HUDEP-2 (cell line): ENCODE results near the gene SLC52A3.
"Not testable (repeated sequence)": the region's sequence is repeated elsewhere in the genome, so short reads cannot be mapped to it uniquely, and the experiment has no call there.

Experiments used
- DNase-seq, 76 experiments: peaks; one replicate each; lab custom pipeline; 2025; ENCODE audit not compliant: unreplicated experiment in 76 of 76; lab: John Stamatoyannopoulos, UW

The SLC52A3 gene

GRCh38 chr20:768426-768978 is at the start of gene SLC52A3:
TSS of gene SLC52A3 (minus strand) at chr20:768500. CDS start at chr20:765774, 2,726 bp downstream.
- DNase-seq, result peak in 10 of 76 experiments; percentile 1 to 46 (median 16)

- peak in 47 of 76 experiments; percentile 10 to 65 (median 32) for DNase-seq
Observed at GRCh38 chr20:815914-816606, 47.8 kb upstream of the SLC52A3 start.

- DNase-seq, result no peak
Observed at GRCh38 chr20:815226-815625, 46.9 kb upstream of the SLC52A3 start.

- no peak for DNase-seq
Observed at GRCh38 chr20:813390-813789, 45.1 kb upstream of the SLC52A3 start.

GRCh38 chr20:812435-812814 is 44.1 kb upstream of the SLC52A3 start:
- not testable (repeated sequence) for DNase-seq

- DNase-seq, result not testable (repeated sequence)
Observed at GRCh38 chr20:811776-812434, 43.6 kb upstream of the SLC52A3 start.

- DNase-seq, result peak in 2 of 76 experiments; percentile 4 to 11
Observed at GRCh38 chr20:805713-806112, 37.4 kb upstream of the SLC52A3 start.

GRCh38 chr20:801678-802077 is 33.4 kb upstream of the SLC52A3 start:
- no peak for DNase-seq

- DNase-seq, result not testable (repeated sequence)
Observed at GRCh38 chr20:800026-800425, 31.7 kb upstream of the SLC52A3 start.

- not testable (repeated sequence) for DNase-seq
Observed at GRCh38 chr20:798746-799145, 30.4 kb upstream of the SLC52A3 start.

- DNase-seq, result no peak
Observed at GRCh38 chr20:796921-797320, 28.6 kb upstream of the SLC52A3 start.

GRCh38 chr20:792248-792647 is 23.9 kb upstream of the SLC52A3 start:
- no peak for DNase-seq

- DNase-seq, result no peak
Observed at GRCh38 chr20:791056-791455, 22.8 kb upstream of the SLC52A3 start.

GRCh38 chr20:787825-788224 is 19.5 kb upstream of the SLC52A3 start:
- no peak for DNase-seq

GRCh38 chr20:779771-780170 is 11.5 kb upstream of the SLC52A3 start:
- DNase-seq, result no peak

- no peak for DNase-seq
Observed at GRCh38 chr20:776165-776564, 7.9 kb upstream of the SLC52A3 start.

GRCh38 chr20:775679-776135 is 7.4 kb upstream of the SLC52A3 start:
- DNase-seq, result peak in 24 of 76 experiments; percentile 1 to 34 (median 16)

GRCh38 chr20:774660-775057 is 6.4 kb upstream of the SLC52A3 start:
- DNase-seq, result no peak

- peak in 4 of 76 experiments; percentile 2 to 28 (median 15) for DNase-seq
Observed at GRCh38 chr20:774016-774659, 5.8 kb upstream of the SLC52A3 start.

GRCh38 chr20:772806-773205 is 4.5 kb upstream of the SLC52A3 start:
- no peak for DNase-seq

GRCh38 chr20:771741-772464 is 3.6 kb upstream of the SLC52A3 start:
- no peak for DNase-seq
